OCI-LY3 (cell line): Measurements from ENCODE around the gene HNRNPLL.

Source experiments
- H2AFZ ChIP-seq: fragments of 200-600, 300-600 bp; shearing (Covaris generic); 2 replicates; pipeline ENCODE4 v1.6.0; 2014; ENCODE audit warnings: antibody characterized with exemption, low read depth, low read length
- H3K27ac ChIP-seq: fragments of 200-600, 300-600 bp; sonication (generic); 2 replicates; pipeline ENCODE4 v1.5.1; 2014; ENCODE audit warnings: mild to moderate bottlenecking, low read length, moderate library complexity, mixed read lengths
- H3K27me3 ChIP-seq: fragments of 200-600, 300-600 bp; sonication (generic); 2 replicates; pipeline ENCODE4 v1.6.1; 2014; ENCODE audit warnings: low read depth, low read length, mixed read lengths
- H3K36me3 ChIP-seq: fragments of 200-600, 300-600 bp; sonication (generic); replicated peaks from 2 replicates; pipeline ENCODE3; 2014; ENCODE audit warnings: low read depth, low read length, mixed read lengths
- H3K4me1 ChIP-seq: fragments of 300-600, 200-600 bp; sonication (generic); 2 replicates; pipeline ENCODE4 v1.6.1; 2014; ENCODE audit warnings: low read length, mixed read lengths
- H3K4me2 ChIP-seq: fragments of 200-600, 300-600 bp; sonication (generic); 2 replicates; pipeline ENCODE4 v1.6.1; 2014; ENCODE audit warnings: low read length, mixed read lengths
- H3K4me3 ChIP-seq: fragments of 300-600, 200-600 bp; sonication (generic); 2 replicates; pipeline ENCODE4 v1.5.1; 2014; ENCODE audit warnings: antibody characterized with exemption, mild to moderate bottlenecking, low read length, moderate library complexity
- H3K79me2 ChIP-seq: fragments of 300-600, 200-600 bp; shearing (Covaris generic); 2 replicates; pipeline ENCODE4 v1.6.1; 2014; ENCODE audit warnings: mild to moderate bottlenecking, low read length, mixed read lengths
- H3K9ac ChIP-seq: fragments of 300-600, 200-600 bp; shearing (Covaris generic); 2 replicates; pipeline ENCODE4 v1.6.0; 2014; ENCODE audit warnings: mild to moderate bottlenecking, low read length, moderate library complexity
- H3K9me3 ChIP-seq: fragments of 200-600, 300-600 bp; shearing (Covaris generic); 2 replicates; pipeline ENCODE4 v1.6.1; 2014; ENCODE audit warnings: low read length, mixed read lengths; ENCODE audit not compliant: insufficient read depth
- H4K20me1 ChIP-seq: fragments of 200-600, 300-600 bp; sonication (generic); 2 replicates; pipeline ENCODE4 v1.6.1; 2016; ENCODE audit warnings: low read length, mixed read lengths; ENCODE audit not compliant: insufficient read depth
- EZH2phosphoT487 ChIP-seq: fragments of 200-600 bp; shearing (Covaris generic); IDR thresholded peaks from 2 replicates; pipeline ENCODE4 v1.6.1; 2018; ENCODE audit warnings: antibody characterized with exemption, mixed run types, low read depth
- TF ChIP-seq, protein P1 (sequence below): fragments of 200-600, 300-600 bp; sonication (generic); IDR thresholded peaks from 2 replicates; pipeline ENCODE4 v1.5.1; 2014; ENCODE audit warnings: antibody characterized with exemption, low read length, low read depth

HNRNPLL gene

DNA sequence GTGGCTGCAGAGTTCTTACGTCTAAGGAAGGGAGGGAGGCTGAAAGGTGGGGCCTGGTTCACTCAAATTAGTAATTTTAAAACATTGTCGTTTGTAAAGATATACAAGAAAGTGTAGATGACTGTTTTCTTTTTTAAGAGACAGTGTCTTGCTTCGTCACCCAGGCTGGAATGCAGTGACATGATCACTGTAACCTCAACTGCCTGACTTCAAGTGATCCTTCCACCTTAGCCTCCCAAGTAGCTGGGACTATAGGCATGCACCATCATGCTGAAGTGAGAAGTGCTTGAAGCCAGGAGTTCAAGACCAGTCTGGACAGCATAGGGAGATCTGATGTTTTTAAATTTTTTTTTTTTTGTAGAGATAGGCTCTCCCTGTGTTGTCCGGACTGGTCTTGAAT, 52.9 kb downstream of the HNRNPLL start:
- TF ChIP-seq, protein P1, sequence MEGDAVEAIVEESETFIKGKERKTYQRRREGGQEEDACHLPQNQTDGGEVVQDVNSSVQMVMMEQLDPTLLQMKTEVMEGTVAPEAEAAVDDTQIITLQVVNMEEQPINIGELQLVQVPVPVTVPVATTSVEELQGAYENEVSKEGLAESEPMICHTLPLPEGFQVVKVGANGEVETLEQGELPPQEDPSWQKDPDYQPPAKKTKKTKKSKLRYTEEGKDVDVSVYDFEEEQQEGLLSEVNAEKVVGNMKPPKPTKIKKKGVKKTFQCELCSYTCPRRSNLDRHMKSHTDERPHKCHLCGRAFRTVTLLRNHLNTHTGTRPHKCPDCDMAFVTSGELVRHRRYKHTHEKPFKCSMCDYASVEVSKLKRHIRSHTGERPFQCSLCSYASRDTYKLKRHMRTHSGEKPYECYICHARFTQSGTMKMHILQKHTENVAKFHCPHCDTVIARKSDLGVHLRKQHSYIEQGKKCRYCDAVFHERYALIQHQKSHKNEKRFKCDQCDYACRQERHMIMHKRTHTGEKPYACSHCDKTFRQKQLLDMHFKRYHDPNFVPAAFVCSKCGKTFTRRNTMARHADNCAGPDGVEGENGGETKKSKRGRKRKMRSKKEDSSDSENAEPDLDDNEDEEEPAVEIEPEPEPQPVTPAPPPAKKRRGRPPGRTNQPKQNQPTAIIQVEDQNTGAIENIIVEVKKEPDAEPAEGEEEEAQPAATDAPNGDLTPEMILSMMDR: no peak
- TF ChIP-seq EZH2phosphoT487: no peak
- peaks cover 11% of the 10 kb centered on the region for H3K4me1 ChIP-seq
- no peak overlapping the region for H3K9ac ChIP-seq
- no peaks in the 10 kb centered on the region for H3K79me2 ChIP-seq
- no peak overlapping the region for H2AFZ ChIP-seq
- H3K9me3 ChIP-seq: no peaks in the 10 kb centered on the region
- no peak overlapping the region for H3K4me3 ChIP-seq
- H3K4me2 ChIP-seq: no peak overlapping the region
- no peaks in the 10 kb centered on the region for H4K20me1 ChIP-seq
- no peak overlapping the region for H3K27ac ChIP-seq
- H3K27me3 ChIP-seq: no peaks in the 10 kb centered on the region
- H3K36me3 ChIP-seq: peaks cover 2% of the 10 kb centered on the region

DNA sequence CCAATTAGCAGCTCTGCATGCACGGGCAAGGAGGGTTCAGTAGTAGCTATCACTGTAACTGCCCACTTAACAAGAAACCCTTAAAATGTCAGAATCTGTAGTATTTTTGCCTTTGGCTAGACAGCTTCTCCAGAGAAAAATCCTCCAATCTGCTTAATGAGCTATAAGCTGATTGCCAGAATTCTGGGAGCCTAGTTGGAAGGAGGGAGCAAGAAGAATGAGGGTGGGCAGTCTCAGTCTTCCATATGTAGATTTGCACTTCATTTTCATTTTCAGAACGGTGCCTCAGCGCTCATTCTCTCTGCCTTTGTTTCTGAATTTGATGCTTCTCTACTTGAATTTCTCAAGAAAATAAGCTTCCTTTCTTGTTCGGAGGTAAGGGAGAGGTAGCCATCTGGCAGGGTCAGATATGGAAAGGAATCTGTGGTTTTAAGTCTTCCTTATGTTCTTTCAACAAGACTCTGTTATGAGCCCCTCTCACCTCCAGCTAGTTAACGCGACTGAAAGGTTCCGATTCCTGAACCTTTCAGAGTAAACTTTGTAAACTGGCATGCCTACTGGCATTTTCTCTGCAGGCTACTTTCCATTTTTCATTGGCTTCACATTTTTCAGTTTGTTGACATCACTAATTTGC, 53.5 kb downstream of the HNRNPLL start:
- peaks cover 11% of the 10 kb centered on the region for H3K4me1 ChIP-seq
- no peaks in the 10 kb centered on the region for H3K79me2 ChIP-seq
- peaks cover 2% of the 10 kb centered on the region for H3K36me3 ChIP-seq
- no peak overlapping the region for H3K4me3 ChIP-seq
- H3K9ac ChIP-seq: no peak overlapping the region
- H4K20me1 ChIP-seq: no peaks in the 10 kb centered on the region
- no peak overlapping the region for H3K27ac ChIP-seq
- H2AFZ ChIP-seq: no peak overlapping the region
- H3K4me2 ChIP-seq: no peak overlapping the region
- H3K27me3 ChIP-seq: no peaks in the 10 kb centered on the region
- H3K9me3 ChIP-seq: no peaks in the 10 kb centered on the region
- TF ChIP-seq, protein P1: no peak
- TF ChIP-seq EZH2phosphoT487: no peak

DNA sequence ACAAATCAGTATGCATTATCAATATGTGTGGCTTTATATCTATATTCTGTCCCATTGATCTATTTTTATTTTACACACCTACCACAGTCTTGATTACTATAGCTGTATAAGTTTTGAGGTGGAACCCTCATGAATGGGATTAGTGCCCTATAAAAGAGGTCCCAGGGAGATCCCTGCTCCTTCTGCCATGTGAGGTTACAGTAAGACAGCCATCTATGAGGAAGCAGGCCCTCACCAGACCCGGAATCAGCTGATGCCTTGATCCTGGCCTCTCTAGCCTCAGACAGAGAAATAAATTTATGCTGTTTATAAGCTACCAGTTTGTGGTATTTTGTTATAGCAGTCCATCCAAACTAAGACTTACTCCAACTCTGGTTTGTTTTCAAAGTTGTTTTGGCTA, 54.9 kb downstream of the HNRNPLL start:
- H3K27ac ChIP-seq: no peak overlapping the region
- peaks cover 11% of the 10 kb centered on the region for H3K4me1 ChIP-seq
- no peak for TF ChIP-seq EZH2phosphoT487
- TF ChIP-seq, protein P1: no peak
- H3K9me3 ChIP-seq: no peaks in the 10 kb centered on the region
- no peak overlapping the region for H2AFZ ChIP-seq
- H3K9ac ChIP-seq: no peak overlapping the region
- H4K20me1 ChIP-seq: no peaks in the 10 kb centered on the region
- H3K27me3 ChIP-seq: no peaks in the 10 kb centered on the region
- H3K4me3 ChIP-seq: no peak overlapping the region
- H3K36me3 ChIP-seq: peaks cover 2% of the 10 kb centered on the region
- H3K79me2 ChIP-seq: no peaks in the 10 kb centered on the region
- H3K4me2 ChIP-seq: no peak overlapping the region

DNA sequence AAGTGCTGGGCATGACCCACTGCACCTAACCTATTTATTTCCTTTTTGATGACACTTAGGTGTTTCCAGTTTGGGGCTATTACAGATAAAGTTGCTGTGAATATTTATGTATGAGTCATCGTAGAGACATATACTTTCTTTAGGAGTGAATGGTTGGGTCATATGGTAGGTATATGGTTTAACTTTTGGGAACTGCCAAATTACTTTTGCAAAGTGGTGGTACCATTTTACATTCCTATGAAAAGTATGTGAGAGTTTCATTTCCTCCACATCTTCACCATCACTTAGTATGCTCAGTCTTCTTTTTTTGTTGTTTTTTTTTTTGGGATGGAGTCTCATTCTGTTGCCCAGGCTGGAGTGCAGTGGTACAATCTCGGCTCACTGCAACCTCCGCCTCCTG, 56.1 kb downstream of the HNRNPLL start:
- H3K27me3 ChIP-seq: no peaks in the 10 kb centered on the region
- no peak overlapping the region for H3K9ac ChIP-seq
- peaks cover 11% of the 10 kb centered on the region for H3K4me1 ChIP-seq
- H3K4me3 ChIP-seq: no peak overlapping the region
- H3K4me2 ChIP-seq: no peak overlapping the region
- H3K36me3 ChIP-seq: peaks cover 2% of the 10 kb centered on the region
- H3K27ac ChIP-seq: no peak overlapping the region
- TF ChIP-seq, protein P1: no peak
- TF ChIP-seq EZH2phosphoT487: no peak
- no peaks in the 10 kb centered on the region for H3K9me3 ChIP-seq
- no peaks in the 10 kb centered on the region for H3K79me2 ChIP-seq
- no peak overlapping the region for H2AFZ ChIP-seq
- no peaks in the 10 kb centered on the region for H4K20me1 ChIP-seq
